ENCODE results near the gene ZMIZ1.

- TF ChIP-seq, protein P1, sequence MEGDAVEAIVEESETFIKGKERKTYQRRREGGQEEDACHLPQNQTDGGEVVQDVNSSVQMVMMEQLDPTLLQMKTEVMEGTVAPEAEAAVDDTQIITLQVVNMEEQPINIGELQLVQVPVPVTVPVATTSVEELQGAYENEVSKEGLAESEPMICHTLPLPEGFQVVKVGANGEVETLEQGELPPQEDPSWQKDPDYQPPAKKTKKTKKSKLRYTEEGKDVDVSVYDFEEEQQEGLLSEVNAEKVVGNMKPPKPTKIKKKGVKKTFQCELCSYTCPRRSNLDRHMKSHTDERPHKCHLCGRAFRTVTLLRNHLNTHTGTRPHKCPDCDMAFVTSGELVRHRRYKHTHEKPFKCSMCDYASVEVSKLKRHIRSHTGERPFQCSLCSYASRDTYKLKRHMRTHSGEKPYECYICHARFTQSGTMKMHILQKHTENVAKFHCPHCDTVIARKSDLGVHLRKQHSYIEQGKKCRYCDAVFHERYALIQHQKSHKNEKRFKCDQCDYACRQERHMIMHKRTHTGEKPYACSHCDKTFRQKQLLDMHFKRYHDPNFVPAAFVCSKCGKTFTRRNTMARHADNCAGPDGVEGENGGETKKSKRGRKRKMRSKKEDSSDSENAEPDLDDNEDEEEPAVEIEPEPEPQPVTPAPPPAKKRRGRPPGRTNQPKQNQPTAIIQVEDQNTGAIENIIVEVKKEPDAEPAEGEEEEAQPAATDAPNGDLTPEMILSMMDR (IDR thresholded peaks at IDR 0.05 in 4 of 5, conservative IDR thresholded peaks at IDR 0.05 in 1 of 5), result no peak
- TF ChIP-seq POLR2A (IDR thresholded peaks at IDR 0.05), result no peak
These were observed 34.8 kb downstream of the ZMIZ1 start for GRCh38 chr10:79103585-79103984.

Measured in gastrocnemius medialis (tissue), 4 donors.